Naive thymus-derived CD4-positive, alpha-beta T cell (primary cell): ENCODE data around the gene RASSF5. TPM values are rescaled to one million over a fixed set of nuclear protein-coding genes. Genes with fewer than 3 reads are reported as not detected.
A peak's percentile ranks its signal among the peaks of the same experiment; 100 is the strongest.

Experiments used
- ATAC-seq: fragments of 150-1000 bp; cut with Tn5 transposase; 2 replicates; pipeline ENCODE4 v1.10.0; 2021; ENCODE audit warnings: mild to moderate bottlenecking, moderate library complexity
- CTCF ChIA-PET: fragments of 350-600 bp; sonication (Branson Sonifier 250); formaldehyde crosslinking; loops from one replicate; lab custom pipeline; 2021; ENCODE audit warnings: antibody characterized with exemption; lab: Charles Lee
- POLR2A ChIA-PET: fragments of 350-600 bp; sonication (Branson Sonifier 250); formaldehyde crosslinking; loops from one replicate; lab custom pipeline; 2021; ENCODE audit warnings: antibody characterized with exemption, inconsistent platforms; lab: Charles Lee
- DNase-seq, 9 donors: peaks; one replicate each; pipeline versions ENCODE4 v3.0.0 to v3.0.0-alpha.2; 2020 to 2022; ENCODE audit warnings: mixed read lengths in 1 of 9
- H3K27ac ChIP-seq: one replicate; pipeline ENCODE4 v1.7.0; 2013; ENCODE audit warnings: mild to moderate bottlenecking, low read depth, low read length, moderate library complexity
- H3K27me3 ChIP-seq, 2 donors: one replicate each; pipeline ENCODE4 v1.7.0; 2013; ENCODE audit warnings: low read length in 2 of 2, mild to moderate bottlenecking in 2 of 2, moderate library complexity in 2 of 2; ENCODE audit not compliant: control insufficient read depth in 2 of 2, insufficient read depth in 2 of 2
- H3K36me3 ChIP-seq, 3 experiments: 1 replicate in 2 of 3; 2 replicates in 1 of 3; pipeline ENCODE4 v1.7.0; 2013; ENCODE audit warnings: low read length in 3 of 3, mild to moderate bottlenecking in 3 of 3, moderate library complexity in 1 of 3; ENCODE audit not compliant: insufficient read depth in 3 of 3, control insufficient read depth in 2 of 3
- H3K4me1 ChIP-seq, 2 donors: one replicate each; pipeline ENCODE4 v1.7.0; 2013; ENCODE audit warnings: low read length in 2 of 2, mild to moderate bottlenecking in 2 of 2, moderate library complexity in 1 of 2; ENCODE audit not compliant: control insufficient read depth in 2 of 2, insufficient read depth in 2 of 2
- H3K4me3 ChIP-seq: 2 replicates; pipeline ENCODE4 v1.7.0; 2013; ENCODE audit warnings: mild to moderate bottlenecking, low read length
- H3K9me3 ChIP-seq, 3 experiments: 1 replicate in 2 of 3; 2 replicates in 1 of 3; pipeline ENCODE4 v1.7.0; 2013; ENCODE audit warnings: low read length in 3 of 3; ENCODE audit not compliant: control insufficient read depth in 2 of 3
- H3K27ac Mint-ChIP-seq, 9 donors: one replicate each; pipeline ENCODE4 v1.8.0; 2020 to 2022; ENCODE audit warnings: mixed read lengths in 9 of 9, mild to moderate bottlenecking in 8 of 9, moderate library complexity in 5 of 9, inconsistent platforms in 2 of 9
- H3K27me3 Mint-ChIP-seq, 5 donors: one replicate each; pipeline ENCODE4 v1.8.0; 2021 to 2022; ENCODE audit warnings: mixed read lengths in 5 of 5, mild to moderate bottlenecking in 1 of 5
- H3K36me3 Mint-ChIP-seq, 5 donors: one replicate each; pipeline ENCODE4 v1.8.0; 2020 to 2022; ENCODE audit warnings: mixed read lengths in 5 of 5, mild to moderate bottlenecking in 3 of 5, inconsistent platforms in 1 of 5
- H3K4me1 Mint-ChIP-seq, 7 donors: one replicate each; pipeline ENCODE4 v1.8.0; 2020 to 2022; ENCODE audit warnings: mixed read lengths in 7 of 7, mild to moderate bottlenecking in 3 of 7, inconsistent platforms in 1 of 7
- H3K4me3 Mint-ChIP-seq, 10 donors: one replicate each; pipeline ENCODE4 v1.8.0; 2020 to 2022; ENCODE audit warnings: mild to moderate bottlenecking in 10 of 10, mixed read lengths in 10 of 10, moderate library complexity in 6 of 10, inconsistent platforms in 2 of 10
- H3K9me3 Mint-ChIP-seq, 11 donors: one replicate each; pipeline ENCODE4 v1.8.0; 2020 to 2022; ENCODE audit warnings: mixed read lengths in 11 of 11, mild to moderate bottlenecking in 4 of 11, inconsistent platforms in 1 of 11, moderate library complexity in 1 of 11
- intact Hi-C, 2 donors: fragments of 100-400 bp; cut with micrococcal nuclease; formaldehyde crosslinking; loops; one replicate each; pipeline ENCODE4 v1.15.1; 2023
- polyA plus RNA-seq, 2 donors: library from polyadenylated mRNA; unstranded; fragments of 300-500 nt; fragmentation: Illumina TruSeq; gene quantifications; one replicate each; pipeline ENCODE4 v1.2.3, GENCODE V29; 2021
- total RNA-seq, 6 experiments: library from RNA in 5 of 6; stranded (reverse) in 5 of 6; gene quantifications; 1 replicate in 5 of 6; 2 replicates in 1 of 6; pipeline ENCODE4 v1.2.3 and lab custom pipeline; 2021 to 2026

The RASSF5 gene
- total and polyA plus RNA-seq, 7 experiments from 2014 or later, result 155 to 416 (median 227) TPM

DNA sequence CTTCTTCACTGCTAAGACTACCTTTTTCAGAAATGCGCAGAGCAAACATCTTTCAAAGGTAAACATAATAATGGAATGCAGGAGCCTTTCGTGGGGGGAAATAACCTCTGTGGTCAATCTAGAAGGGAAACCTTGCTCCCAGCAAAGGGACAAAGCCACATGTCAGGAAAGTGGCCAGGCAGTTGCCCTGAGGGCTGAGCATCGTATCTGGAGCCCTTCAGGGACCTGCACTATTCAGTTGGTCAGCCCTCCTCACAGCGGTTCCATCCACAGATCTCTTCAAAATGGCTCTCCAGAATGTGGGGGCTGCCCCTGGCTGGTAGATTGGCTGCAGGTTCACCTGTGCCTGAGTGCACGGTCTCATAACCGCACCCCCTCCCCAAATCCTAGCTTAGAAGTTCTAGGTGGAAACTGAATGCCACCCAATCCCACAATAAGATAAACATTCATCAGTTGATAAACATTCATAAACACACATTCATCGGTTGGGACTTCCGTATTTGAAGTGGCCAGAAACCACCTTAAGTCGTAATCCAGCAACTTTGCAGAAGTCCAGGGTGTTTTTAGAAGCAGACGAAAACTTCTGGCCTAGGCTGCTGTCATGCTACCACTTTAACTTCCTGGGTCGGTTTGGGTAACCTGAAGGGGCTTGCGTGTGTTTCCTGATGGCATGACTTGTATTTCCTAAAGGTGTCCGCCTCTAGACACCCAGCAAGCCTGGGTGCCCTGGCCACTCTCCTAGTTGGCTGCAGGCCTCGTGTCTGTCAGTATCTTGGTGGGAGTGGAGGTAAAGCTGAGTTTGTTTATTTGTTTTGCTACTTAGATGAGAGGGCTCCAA is 50.5 kb downstream of the RASSF5 start:
- Mint-ChIP-seq H3K4me1 (peaks cover 57 to 75% (median 71%) of the 10 kb centered on the region in 7 donors), H3K4me3 (peak overlapping the region; percentile 77 to 99 (median 96)), H3K27me3 (no peaks in the 10 kb centered on the region), H3K36me3 (peaks cover 0 to 47% (median 22%) of the 10 kb centered on the region in 5 donors), H3K27ac (peak overlapping the region; percentile 86 to 100 (median 91)), H3K9me3 (no peaks in the 10 kb centered on the region)
- H3K4me3 ChIP-seq, result peak overlapping the region; percentile 90
- peak; percentile 16 for ATAC-seq
- intact Hi-C loops, result loop anchor here (1.0 to 5.0 kb wide), 10 partner anchors 17 to 1271 kb away; partner anchors contain the start of genes CD55 (in 2 of the 2), FCMR (in 1 of the 2) and MAPKAPK2 (in 1 of the 2)
- H3K27ac ChIP-seq, result peak overlapping the region; percentile 90
- CTCF ChIA-PET, result interaction anchor here (0.7 to 20.4 kb wide), 3 partner anchors 12 to 93 kb away, joined by 3 to 424 read pairs (median 22); no protein-coding TSS in a partner anchor
- H3K4me1 ChIP-seq, result peaks cover 62 to 67% of the 10 kb centered on the region in 2 donors
- peaks cover 14 to 27% (median 17%) of the 10 kb centered on the region in 3 experiments for H3K36me3 ChIP-seq
- POLR2A ChIA-PET, result interaction anchor here (0.7 to 22.2 kb wide), 6 partner anchors 8 to 364 kb away, joined by 4 to 722 read pairs (median 5); partner anchors contain the start of genes EIF2D, FCMR and IKBKE
- DNase-seq, result peak in 2 of 9 donors; percentile 28 to 31
- H3K27me3 ChIP-seq, result no peaks in the 10 kb centered on the region
- no peaks in the 10 kb centered on the region for H3K9me3 ChIP-seq

GRCh38 chr1:206558794-206559671 is 51.7 kb downstream of the RASSF5 start:
- ChIA-PET POLR2A (interaction anchor here (0.6 to 30.7 kb wide), 7 partner anchors 0 to 363 kb away, joined by 3 to 722 read pairs (median 5); partner anchors contain the start of genes EIF2D and FCMR), CTCF (interaction anchor here (0.7 to 20.4 kb wide), 5 partner anchors 13 to 94 kb away, joined by 3 to 424 read pairs (median 5); no protein-coding TSS in a partner anchor)
- Histone ChIP-seq H3K4me1 (peaks cover 68% of the 10 kb centered on the region in 2 donors), H3K27ac (peak overlapping the region; percentile 90), H3K36me3 (peaks cover 14 to 34% (median 20%) of the 10 kb centered on the region in 3 experiments), H3K9me3 (no peaks in the 10 kb centered on the region), H3K4me3 (peak overlapping the region; percentile 90), H3K27me3 (no peaks in the 10 kb centered on the region)
- no peaks in the 10 kb centered on the region for H3K27me3 Mint-ChIP-seq
- peak overlapping the region; percentile 77 to 99 (median 96) for H3K4me3 Mint-ChIP-seq
- DNase-seq, result peak in 6 of 9 donors; percentile 50 to 69 (median 56)
- intact Hi-C loops, result loop anchor here in 1 of 2 donors (1.0 to 5.0 kb wide), 10 partner anchors 9 to 1272 kb away; partner anchors contain the start of genes CD55, EIF2D, FCMR and MAPKAPK2
- peaks cover 57 to 76% (median 71%) of the 10 kb centered on the region in 7 donors for H3K4me1 Mint-ChIP-seq
- H3K9me3 Mint-ChIP-seq, result no peaks in the 10 kb centered on the region
- ATAC-seq, result no peak
- peak overlapping the region; percentile 86 to 100 (median 91) for H3K27ac Mint-ChIP-seq
- peaks cover 0 to 55% (median 25%) of the 10 kb centered on the region in 5 donors for H3K36me3 Mint-ChIP-seq

DNA sequence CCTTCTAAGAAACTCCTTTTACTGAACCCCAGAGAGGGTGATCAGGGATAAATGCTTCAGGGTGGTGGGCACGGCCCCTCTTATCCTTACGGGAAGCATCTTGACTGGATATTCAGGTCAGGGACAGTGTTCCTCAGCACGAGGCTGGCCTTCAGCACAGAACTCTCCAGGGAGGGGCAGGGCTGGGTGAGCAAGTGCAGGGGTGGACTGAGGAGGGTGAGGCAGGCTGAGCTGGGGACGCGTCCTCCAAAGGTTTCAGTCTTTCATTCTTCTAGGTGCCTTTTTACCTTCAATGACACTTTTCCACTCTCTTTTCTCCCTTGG is 52.3 kb downstream of the RASSF5 start:
- DNase-seq, result no peak
- no peaks in the 10 kb centered on the region for H3K9me3 Mint-ChIP-seq
- H3K4me3 ChIP-seq, result peak overlapping the region; percentile 90
- ChIA-PET POLR2A (interaction anchor here (0.6 to 30.7 kb wide), 6 partner anchors 0 to 362 kb away, joined by 3 to 722 read pairs (median 8); partner anchors contain the start of gene FCMR), CTCF (interaction anchor here (0.8 to 20.4 kb wide), 8 partner anchors 8 to 97 kb away, joined by 3 to 424 read pairs (median 4); no protein-coding TSS in a partner anchor)
- peak overlapping the region; percentile 86 to 100 (median 91) for H3K27ac Mint-ChIP-seq
- H3K4me3 Mint-ChIP-seq, result peak overlapping the region; percentile 77 to 99 (median 96)
- H3K4me1 Mint-ChIP-seq, result peaks cover 58 to 76% (median 71%) of the 10 kb centered on the region in 7 donors
- peaks cover 0 to 60% (median 30%) of the 10 kb centered on the region in 5 donors for H3K36me3 Mint-ChIP-seq
- H3K9me3 ChIP-seq, result no peaks in the 10 kb centered on the region
- intact Hi-C loops, result loop anchor here in 1 of 2 donors (1.0 to 5.0 kb wide), 10 partner anchors 9 to 1272 kb away; partner anchors contain the start of genes CD55, EIF2D, FCMR and MAPKAPK2
- ATAC-seq, result no peak
- H3K36me3 ChIP-seq, result peaks cover 14 to 40% (median 22%) of the 10 kb centered on the region in 3 experiments
- H3K27me3 ChIP-seq, result no peaks in the 10 kb centered on the region
- H3K27ac ChIP-seq, result peak overlapping the region; percentile 90
- no peaks in the 10 kb centered on the region for H3K27me3 Mint-ChIP-seq
- peaks cover 68 to 71% of the 10 kb centered on the region in 2 donors for H3K4me1 ChIP-seq

- CTCF ChIA-PET, result interaction anchor here (0.8 to 20.4 kb wide), 7 partner anchors 8 to 98 kb away, joined by 3 to 424 read pairs (median 5); no protein-coding TSS in a partner anchor
- H3K27ac Mint-ChIP-seq, result peak overlapping the region; percentile 86 to 100 (median 91)
- ATAC-seq (no peak), DNase-seq (no peak)
- H3K4me1 Mint-ChIP-seq, result peaks cover 60 to 76% (median 71%) of the 10 kb centered on the region in 7 donors
- Histone ChIP-seq H3K27me3 (no peaks in the 10 kb centered on the region), H3K36me3 (peaks cover 14 to 45% (median 27%) of the 10 kb centered on the region in 3 experiments), H3K4me1 (peaks cover 68 to 71% of the 10 kb centered on the region in 2 donors), H3K9me3 (no peaks in the 10 kb centered on the region), H3K4me3 (peak overlapping the region; percentile 90), H3K27ac (peak overlapping the region; percentile 90)
- POLR2A ChIA-PET, result interaction anchor here (0.6 to 30.7 kb wide), 4 partner anchors 1 to 188 kb away, joined by 3 to 722 read pairs (median 366); no protein-coding TSS in a partner anchor
- peak overlapping the region; percentile 77 to 99 (median 96) for H3K4me3 Mint-ChIP-seq
- no peaks in the 10 kb centered on the region for H3K9me3 Mint-ChIP-seq
- H3K36me3 Mint-ChIP-seq, result peaks cover 1 to 65% (median 36%) of the 10 kb centered on the region in 5 donors
- intact Hi-C loops, result no loop called here
- no peaks in the 10 kb centered on the region for H3K27me3 Mint-ChIP-seq
Observed at GRCh38 chr1:206560007-206560716, 52.8 kb downstream of the RASSF5 start.
